ENCODE results near the gene GTF3C2. TPM values are rescaled to one million over a fixed set of nuclear protein-coding genes. Genes with fewer than 3 reads are reported as not detected.

Gene GTF3C2
- total RNA-seq = 43.4 TPM

GRCh38 chr2:27356382-27357181 lies at the start of gene GTF3C2:
Gene GTF3C2, minus strand, starts transcription at chr2:27356764. Its CDS starts 13,210 bp downstream, at chr2:27343554.
- peak; percentile 84 to 99 (median 99) for DNase-seq (ENCODE audit: low read depth in 2 of 3, low spot score in 2 of 3)

- no peak for DNase-seq (ENCODE audit: low read depth in 2 of 3, low spot score in 2 of 3)
Observed at GRCh38 chr2:27400348-27401135, 44.0 kb upstream of the GTF3C2 start.

DNA sequence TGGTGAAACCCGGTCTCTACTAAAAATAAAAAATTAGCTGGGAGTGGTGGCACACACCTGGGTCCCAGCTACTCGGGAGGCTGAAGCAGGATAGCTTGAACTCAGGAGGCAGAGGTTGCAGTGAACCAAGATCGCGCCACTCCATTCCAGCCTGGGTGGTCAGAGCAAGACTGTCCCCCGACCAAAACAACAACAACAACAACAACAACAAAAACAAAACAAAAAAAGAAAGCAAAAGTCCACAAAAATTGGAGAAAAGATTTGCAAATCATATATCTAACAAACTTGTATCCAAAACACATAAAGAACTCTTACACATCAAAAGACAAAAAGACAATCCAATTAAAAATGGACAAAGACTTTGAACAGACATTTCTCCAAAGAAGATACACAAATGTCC lies 42.4 kb upstream of the GTF3C2 start:
- DNase-seq (ENCODE audit: low read depth in 2 of 3, low spot score in 2 of 3) = no peak

DNA sequence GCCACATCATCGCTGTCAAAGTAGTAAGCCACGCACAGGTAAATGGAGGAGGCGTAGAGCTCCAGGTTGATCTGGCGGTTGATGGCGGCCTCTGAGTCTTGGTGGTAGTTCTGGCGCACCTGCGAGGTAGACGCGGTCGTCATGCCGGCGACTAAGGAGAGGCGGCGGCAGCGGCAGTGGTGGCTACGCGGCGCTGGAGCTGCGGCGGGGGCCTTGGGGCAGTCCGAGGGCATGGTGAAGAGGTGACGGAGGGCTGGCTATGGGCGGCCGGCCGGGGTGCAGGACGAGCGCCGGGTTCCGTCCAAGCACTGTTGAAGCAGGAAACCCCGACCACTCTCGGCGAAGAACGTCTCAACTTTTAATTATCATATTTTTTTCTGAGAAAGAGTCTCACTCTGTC lies 36.7 kb upstream of the GTF3C2 start:
- DNase-seq (ENCODE audit: low read depth in 2 of 3, low spot score in 2 of 3) = no peak

GRCh38 chr2:27390822-27391679 lies 34.5 kb upstream of the GTF3C2 start:
- no peak for DNase-seq (ENCODE audit: low read depth in 2 of 3, low spot score in 2 of 3)

- DNase-seq (ENCODE audit: low read depth in 2 of 3, low spot score in 2 of 3) = no peak
Observed at GRCh38 chr2:27381577-27382181, 25.1 kb upstream of the GTF3C2 start.

- DNase-seq (ENCODE audit: low read depth in 2 of 3, low spot score in 2 of 3) = peak in 2 of 3 donors; percentile 91 to 94
Observed at GRCh38 chr2:27380626-27381545, 24.3 kb upstream of the GTF3C2 start, which contains the start of gene ZNF513. Gene ZNF513, minus strand, starts transcription at chr2:27380734. Its CDS starts 208 bp downstream, at chr2:27380526.

- DNase-seq (ENCODE audit: low read depth in 2 of 3, low spot score in 2 of 3) = peak in 1 of 3 donors; percentile 49
Observed at GRCh38 chr2:27379836-27380625, 23.5 kb upstream of the GTF3C2 start.

- no peak for DNase-seq (ENCODE audit: low read depth in 2 of 3, low spot score in 2 of 3)
Observed at GRCh38 chr2:27379383-27379835, 22.8 kb upstream of the GTF3C2 start.

DNA sequence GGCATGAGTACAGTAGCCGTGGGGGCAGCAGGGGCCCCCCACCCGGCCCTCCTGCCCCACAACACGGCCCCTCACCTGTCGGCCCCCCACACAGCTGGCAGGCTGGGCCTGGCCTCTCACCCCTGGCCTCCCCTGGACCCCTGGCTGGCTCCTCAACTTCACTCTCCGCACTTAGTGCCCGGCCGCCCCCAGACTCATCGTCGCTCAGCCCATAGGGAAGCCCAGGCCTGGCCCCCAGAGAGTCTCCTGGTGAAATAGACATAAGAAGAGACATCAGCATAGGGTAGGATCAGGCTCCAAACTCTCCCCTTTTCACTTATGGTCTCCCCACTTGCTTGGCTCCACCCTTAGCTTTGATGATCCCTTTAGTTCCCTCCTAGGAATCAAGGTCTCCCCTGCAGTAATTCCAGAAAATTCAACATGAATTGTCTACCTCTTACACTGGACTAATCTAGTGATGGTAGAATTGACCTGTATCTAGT lies 22.3 kb upstream of the GTF3C2 start:
- no peak for DNase-seq (ENCODE audit: low read depth in 2 of 3, low spot score in 2 of 3)

DNA sequence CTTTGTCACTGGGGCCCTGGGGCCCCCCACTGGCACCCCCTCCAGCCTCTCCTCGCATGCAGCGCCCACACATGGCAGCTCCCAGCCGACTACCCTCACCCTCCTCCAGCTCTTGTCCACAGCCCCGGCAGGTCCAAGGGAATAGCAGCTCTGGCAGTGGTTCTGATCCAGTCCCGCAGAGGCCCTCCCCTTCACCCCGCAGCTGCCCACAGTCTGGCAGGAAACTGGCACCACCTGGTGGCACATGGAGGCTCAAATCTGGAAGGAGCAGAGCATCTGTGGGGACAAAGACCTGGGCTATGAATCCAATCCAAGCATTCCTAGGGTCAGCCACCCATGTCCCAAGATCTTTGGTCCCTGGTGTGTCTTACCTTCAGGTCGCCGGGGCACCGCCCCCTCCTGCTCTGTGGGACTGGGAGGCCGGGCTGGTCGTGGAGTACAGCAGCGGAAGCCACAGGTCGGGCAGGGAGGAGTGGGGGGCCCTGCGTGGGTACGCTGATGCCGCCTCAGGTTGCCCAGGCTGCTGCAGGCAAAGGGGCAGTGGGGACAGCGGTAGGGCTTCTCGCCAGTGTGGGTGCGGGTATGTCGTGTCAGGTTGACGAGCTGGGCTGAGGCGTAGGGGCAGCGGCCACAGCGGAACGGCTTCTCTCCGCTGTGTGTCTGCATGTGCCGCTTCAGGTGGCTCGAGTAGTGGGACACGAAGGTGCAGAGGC lies 21.7 kb upstream of the GTF3C2 start:
- peak in 1 of 3 donors; percentile 23 for DNase-seq (ENCODE audit: low read depth in 2 of 3, low spot score in 2 of 3)

- no peak for DNase-seq (ENCODE audit: low read depth in 2 of 3, low spot score in 2 of 3)
Observed at GRCh38 chr2:27377618-27378095, 21.1 kb upstream of the GTF3C2 start.

DNA sequence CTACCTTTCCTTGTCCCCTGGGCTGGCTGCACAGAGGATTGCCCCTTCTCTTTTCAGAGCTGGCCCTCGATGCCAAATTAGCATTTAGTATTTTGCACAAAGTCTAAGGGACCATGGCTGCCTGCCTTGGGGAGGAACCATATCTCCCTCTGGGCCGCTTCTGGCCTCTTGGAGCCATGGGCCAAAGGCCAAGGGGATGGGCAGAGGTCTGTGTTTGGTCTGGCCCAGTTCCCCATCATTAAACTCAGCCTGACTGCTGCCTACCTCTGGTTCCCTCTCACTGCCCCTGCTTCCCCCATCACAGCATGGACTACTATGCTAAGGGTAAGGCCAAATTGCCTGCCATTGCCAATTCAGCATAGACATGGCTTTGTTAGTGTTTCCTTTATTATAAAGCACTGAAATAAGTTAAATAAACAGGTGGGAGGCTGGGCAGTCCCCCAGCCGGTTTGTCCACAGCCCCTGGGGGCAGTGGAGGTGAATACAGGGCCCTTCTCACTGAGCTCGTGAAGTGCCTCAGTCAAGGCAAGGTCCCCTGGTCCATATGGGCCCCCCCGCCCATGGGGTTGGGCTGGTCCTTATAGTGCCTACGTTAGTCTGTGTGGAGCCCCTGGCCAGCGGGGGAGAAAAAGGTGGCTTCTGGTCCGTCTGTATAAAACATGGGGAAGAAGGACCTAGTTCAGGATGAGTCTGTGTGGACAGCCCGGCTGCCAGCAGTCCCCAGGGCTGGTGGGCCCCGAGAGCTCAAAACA lies 20.5 kb upstream of the GTF3C2 start:
- DNase-seq (ENCODE audit: low read depth in 2 of 3, low spot score in 2 of 3) = no peak

DNA sequence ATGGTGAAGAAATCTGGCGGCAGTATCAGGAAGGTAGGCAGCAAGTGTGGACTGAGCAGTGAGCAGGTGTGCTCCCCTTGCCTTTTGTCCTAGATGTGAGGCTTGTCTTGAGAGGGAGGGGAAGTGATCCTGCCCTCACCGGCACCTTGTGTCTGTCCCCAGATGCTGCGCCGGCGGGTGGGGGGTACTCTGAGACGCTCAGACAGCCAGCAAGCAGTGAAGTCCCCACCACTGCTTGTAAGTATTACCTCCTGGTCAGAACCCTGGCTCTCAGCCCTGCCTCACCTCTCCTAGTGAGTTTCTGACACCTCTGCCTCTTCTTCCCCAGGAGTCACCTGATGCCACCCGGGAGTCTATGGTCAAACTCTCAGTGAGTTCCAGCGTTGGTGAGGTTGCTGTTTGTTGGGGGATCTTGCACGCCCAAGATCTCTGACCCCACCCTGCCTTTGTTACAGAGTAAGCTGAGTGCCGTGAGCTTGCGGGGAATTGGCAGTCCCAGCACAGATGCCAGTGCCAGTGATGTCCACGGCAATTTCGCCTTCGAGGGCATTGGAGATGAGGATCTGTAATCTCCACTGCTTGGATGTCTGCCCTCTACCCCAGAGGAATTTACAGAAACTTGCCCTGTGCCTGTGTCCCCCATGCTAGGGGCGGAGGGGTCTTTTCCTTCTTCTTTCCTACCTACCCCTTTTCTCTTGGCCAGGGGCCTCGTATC lies 19.7 kb upstream of the GTF3C2 start:
- no peak for DNase-seq (ENCODE audit: low read depth in 2 of 3, low spot score in 2 of 3)

DNA sequence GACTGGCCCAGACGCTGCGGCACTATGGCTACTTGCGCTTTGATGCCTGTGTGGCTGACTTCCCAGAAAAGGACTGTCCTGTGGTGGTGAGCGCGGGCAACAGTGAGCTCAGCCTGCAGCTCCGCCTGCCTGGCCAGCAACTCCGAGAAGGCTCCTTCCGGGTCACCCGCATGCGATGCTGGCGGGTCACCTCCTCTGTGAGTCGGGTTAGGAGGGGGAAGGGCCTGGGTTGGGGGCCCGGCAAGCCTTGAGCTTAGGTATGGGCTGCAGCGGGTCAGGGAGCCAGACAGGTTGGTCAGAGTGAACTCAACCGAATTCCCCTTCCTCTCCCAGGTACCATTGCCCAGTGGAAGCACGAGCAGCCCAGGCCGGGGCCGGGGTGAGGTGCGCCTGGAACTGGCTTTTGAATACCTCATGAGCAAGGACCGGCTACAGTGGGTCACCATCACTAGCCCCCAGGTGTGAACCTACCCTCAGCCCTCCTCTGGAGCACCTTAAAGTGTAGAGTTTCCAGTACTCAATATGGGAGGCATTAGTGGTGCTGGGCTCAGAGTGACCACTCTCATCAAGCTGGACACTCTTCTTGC lies 19.0 kb upstream of the GTF3C2 start:
- no peak for DNase-seq (ENCODE audit: low read depth in 2 of 3, low spot score in 2 of 3)

GRCh38 chr2:27373567-27373966 lies 17.0 kb upstream of the GTF3C2 start:
- no peak for DNase-seq (ENCODE audit: low read depth in 2 of 3, low spot score in 2 of 3)
